ENCODE data around the gene CDH4. TPM values are rescaled to one million over a fixed set of nuclear protein-coding genes. Genes with fewer than 3 reads are reported as not detected.
"Not testable (repeated sequence)": the region's sequence is repeated elsewhere in the genome, so short reads cannot be mapped to it uniquely, and the experiment has no call there.

The CDH4 gene
- total RNA-seq, 4 donors from 2014 or later, result not detected

DNA sequence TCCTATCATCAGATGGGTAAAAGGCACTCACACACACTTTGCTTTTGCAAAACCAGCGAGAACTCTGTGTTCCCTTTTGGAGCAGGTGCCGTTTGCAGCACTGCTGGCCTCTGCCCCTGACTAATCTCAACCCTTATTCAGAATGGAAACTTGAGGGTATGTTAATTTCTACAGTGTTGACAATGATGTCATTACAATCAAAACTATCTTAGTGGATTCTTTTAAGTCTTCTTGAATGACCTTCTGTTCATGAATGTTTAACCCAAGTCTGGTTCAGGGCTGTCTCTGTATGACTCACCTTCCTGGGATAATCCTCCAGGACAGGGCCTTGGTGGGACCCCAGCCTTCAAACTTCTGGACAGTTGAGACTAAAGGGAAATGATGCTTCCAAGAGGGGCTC, 197.9 kb downstream of the CDH4 start:
- intact Hi-C loops (cut with DNase I; ENCODE audit: low total_unique reads) (no loop called here), in situ Hi-C loops (cut with MboI; ENCODE audit: low pct_ligation_motif_present in 1 of 4, low pct_unique_long_range_greater_than_20kb in 1 of 4, low sequenced_read_pairs in 3 of 4) (no loop called here)
- DNase-seq, result no peak
- Histone ChIP-seq H3K4me3 (no peak overlapping the region), H3K9me3 (no peaks in the 10 kb centered on the region), H3K27ac (no peak overlapping the region), H3K36me3 (no peaks in the 10 kb centered on the region), H3K4me1 (no peaks in the 10 kb centered on the region), H3K27me3 (peaks cover 2% of the 10 kb centered on the region)
- no peak for TF ChIP-seq EP300 (IDR thresholded peaks at IDR 0.05; ENCODE audit: low read depth)
- TF ChIP-seq POLR2AphosphoS5 (IDR thresholded peaks at IDR 0.05), result no peak
- no peak for TF ChIP-seq POLR2A (IDR thresholded peaks at IDR 0.05)
- TF ChIP-seq, protein P1, sequence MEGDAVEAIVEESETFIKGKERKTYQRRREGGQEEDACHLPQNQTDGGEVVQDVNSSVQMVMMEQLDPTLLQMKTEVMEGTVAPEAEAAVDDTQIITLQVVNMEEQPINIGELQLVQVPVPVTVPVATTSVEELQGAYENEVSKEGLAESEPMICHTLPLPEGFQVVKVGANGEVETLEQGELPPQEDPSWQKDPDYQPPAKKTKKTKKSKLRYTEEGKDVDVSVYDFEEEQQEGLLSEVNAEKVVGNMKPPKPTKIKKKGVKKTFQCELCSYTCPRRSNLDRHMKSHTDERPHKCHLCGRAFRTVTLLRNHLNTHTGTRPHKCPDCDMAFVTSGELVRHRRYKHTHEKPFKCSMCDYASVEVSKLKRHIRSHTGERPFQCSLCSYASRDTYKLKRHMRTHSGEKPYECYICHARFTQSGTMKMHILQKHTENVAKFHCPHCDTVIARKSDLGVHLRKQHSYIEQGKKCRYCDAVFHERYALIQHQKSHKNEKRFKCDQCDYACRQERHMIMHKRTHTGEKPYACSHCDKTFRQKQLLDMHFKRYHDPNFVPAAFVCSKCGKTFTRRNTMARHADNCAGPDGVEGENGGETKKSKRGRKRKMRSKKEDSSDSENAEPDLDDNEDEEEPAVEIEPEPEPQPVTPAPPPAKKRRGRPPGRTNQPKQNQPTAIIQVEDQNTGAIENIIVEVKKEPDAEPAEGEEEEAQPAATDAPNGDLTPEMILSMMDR (IDR thresholded peaks at IDR 0.05), result no peak
- 58 to 66% methylated on average over 2 of the region's 2 CpGs for WGBS, 2 donors (ENCODE audit: low coverage in 1 of 2)

DNA sequence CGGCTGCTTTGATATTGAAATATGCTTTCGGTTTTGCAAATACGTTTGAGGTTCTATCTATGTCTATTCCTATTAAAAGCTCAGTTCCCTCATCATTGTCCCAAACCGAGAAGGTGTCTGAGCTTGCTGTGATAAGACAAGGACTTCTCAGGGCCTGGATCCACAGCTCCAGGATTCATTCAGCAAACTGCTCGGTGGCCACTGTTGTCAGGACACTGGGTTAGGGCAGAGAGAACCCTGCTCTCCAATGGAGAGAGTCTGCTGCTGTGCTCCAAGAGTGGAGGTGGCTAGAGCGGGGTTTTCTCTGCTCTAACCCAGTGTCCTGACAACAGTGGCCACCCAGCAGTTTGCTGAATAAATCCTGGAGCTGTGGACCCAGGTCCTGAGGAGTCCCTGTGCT, 198.5 kb downstream of the CDH4 start:
- whole genome bisulfite sequencing, 2 donors (ENCODE audit: low coverage in 1 of 2), result 71 to 74% methylated on average over 6 of the region's 6 CpGs
- H3K36me3 ChIP-seq, result no peaks in the 10 kb centered on the region
- TF ChIP-seq POLR2A (IDR thresholded peaks at IDR 0.05) (no peak), POLR2AphosphoS5 (IDR thresholded peaks at IDR 0.05) (no peak)
- no peak overlapping the region for H3K27ac ChIP-seq
- no peaks in the 10 kb centered on the region for H3K4me1 ChIP-seq
- H3K4me3 ChIP-seq, result no peak overlapping the region
- intact Hi-C loops (cut with DNase I; ENCODE audit: low total_unique reads), result no loop called here
- DNase-seq, result no peak
- H3K27me3 ChIP-seq, result peaks cover 2% of the 10 kb centered on the region
- H3K9me3 ChIP-seq, result no peaks in the 10 kb centered on the region
- in situ Hi-C loops (cut with MboI; ENCODE audit: low pct_ligation_motif_present in 1 of 4, low pct_unique_long_range_greater_than_20kb in 1 of 4, low sequenced_read_pairs in 3 of 4), result no loop called here

DNA sequence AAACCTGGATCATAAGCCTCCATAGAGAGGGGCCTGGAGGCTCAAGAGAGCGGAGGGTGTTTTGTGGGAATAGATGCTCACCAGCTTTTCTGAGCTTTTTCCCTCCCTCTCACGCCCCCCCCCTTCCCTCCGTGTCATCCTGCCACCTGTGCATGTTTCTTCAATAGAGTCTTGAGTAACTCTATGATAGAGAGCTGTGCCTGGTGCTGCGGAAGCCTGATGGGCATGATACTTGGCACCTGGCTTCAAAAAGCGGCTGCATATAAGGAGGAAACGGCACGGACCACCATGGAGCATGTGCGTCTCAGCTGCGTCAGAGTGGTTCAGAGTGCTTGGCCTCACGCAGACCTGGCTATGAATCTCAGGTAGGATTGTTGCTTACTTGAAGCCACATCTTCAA, 198.9 kb downstream of the CDH4 start:
- no peaks in the 10 kb centered on the region for H3K4me1 ChIP-seq
- no peaks in the 10 kb centered on the region for H3K36me3 ChIP-seq
- no peak overlapping the region for H3K4me3 ChIP-seq
- TF ChIP-seq POLR2AphosphoS5 (IDR thresholded peaks at IDR 0.05) (no peak), EP300 (IDR thresholded peaks at IDR 0.05; ENCODE audit: low read depth) (no peak), POLR2A (IDR thresholded peaks at IDR 0.05) (no peak)
- TF ChIP-seq, protein P1 (IDR thresholded peaks at IDR 0.05), result no peak
- peaks cover 2% of the 10 kb centered on the region for H3K27me3 ChIP-seq
- no peak for DNase-seq
- no peak overlapping the region for H3K27ac ChIP-seq
- no peaks in the 10 kb centered on the region for H3K9me3 ChIP-seq
- intact Hi-C loops (cut with DNase I; ENCODE audit: low total_unique reads) (no loop called here), in situ Hi-C loops (cut with MboI; ENCODE audit: low pct_ligation_motif_present in 1 of 4, low pct_unique_long_range_greater_than_20kb in 1 of 4, low sequenced_read_pairs in 3 of 4) (no loop called here)
- WGBS, 2 donors (ENCODE audit: low coverage in 1 of 2), result 88% methylated on average over 10 of the region's 10 CpGs; no CpG with 5 or more reads in 1 of the 2 donors

DNA sequence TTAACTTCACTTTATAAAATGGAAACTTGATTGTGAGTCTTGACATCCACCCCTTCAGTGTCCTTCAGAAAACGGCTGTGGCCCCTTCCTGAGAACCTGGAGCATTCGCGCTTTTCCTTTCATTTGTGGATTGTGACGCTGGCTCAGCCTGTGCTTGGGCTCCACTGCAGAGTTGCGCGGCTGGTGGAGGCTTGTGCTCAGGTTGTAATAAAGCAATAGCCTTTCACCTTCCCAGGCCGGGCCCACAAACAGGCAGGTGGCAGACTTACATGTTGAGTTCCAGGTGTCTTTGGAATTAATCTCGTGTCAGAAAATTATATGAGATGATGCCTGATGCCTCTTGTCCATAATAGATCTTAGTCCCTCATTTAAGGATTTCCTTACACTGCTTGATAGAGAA, 199.9 kb downstream of the CDH4 start:
- intact Hi-C loops (cut with DNase I; ENCODE audit: low total_unique reads), result no loop called here
- no peaks in the 10 kb centered on the region for H3K36me3 ChIP-seq
- peaks cover 2% of the 10 kb centered on the region for H3K27me3 ChIP-seq
- no peaks in the 10 kb centered on the region for H3K9me3 ChIP-seq
- WGBS, 2 donors (ENCODE audit: low coverage in 1 of 2), result 66% methylated on average over 8 of the region's 8 CpGs; no CpG with 5 or more reads in 1 of the 2 donors
- no peak overlapping the region for H3K27ac ChIP-seq
- H3K4me3 ChIP-seq, result no peak overlapping the region
- in situ Hi-C loops (cut with MboI; ENCODE audit: low pct_ligation_motif_present in 1 of 4, low pct_unique_long_range_greater_than_20kb in 1 of 4, low sequenced_read_pairs in 3 of 4), result no loop called here
- DNase-seq, result no peak
- no peaks in the 10 kb centered on the region for H3K4me1 ChIP-seq
- no peak for TF ChIP-seq POLR2AphosphoS5 (IDR thresholded peaks at IDR 0.05)
- TF ChIP-seq POLR2A (IDR thresholded peaks at IDR 0.05), result no peak
- no peak for TF ChIP-seq EP300 (IDR thresholded peaks at IDR 0.05; ENCODE audit: low read depth)
- TF ChIP-seq, protein P1 (IDR thresholded peaks at IDR 0.05), result no peak

DNA sequence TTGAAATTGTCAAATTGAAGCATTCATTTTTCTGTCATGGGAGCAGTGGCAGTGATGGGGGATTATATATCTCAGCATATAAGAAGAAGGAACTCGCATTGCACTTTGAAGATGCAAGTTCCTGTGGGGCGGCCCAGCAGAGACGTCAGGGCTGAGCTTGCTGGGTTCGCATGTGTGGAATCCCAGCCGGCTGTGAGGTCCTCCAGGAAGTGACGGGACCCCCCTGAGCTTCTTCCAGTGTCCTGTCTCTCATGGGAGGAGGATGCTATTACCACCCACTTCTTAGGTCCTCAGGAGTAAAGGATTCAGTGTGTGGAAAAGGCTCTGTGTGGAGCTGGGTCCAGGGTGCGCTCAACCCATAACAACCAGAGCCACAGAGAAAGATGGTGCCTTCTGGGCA, 201.2 kb downstream of the CDH4 start:
- in situ Hi-C loops (cut with MboI; ENCODE audit: low pct_ligation_motif_present in 1 of 4, low pct_unique_long_range_greater_than_20kb in 1 of 4, low sequenced_read_pairs in 3 of 4) (no loop called here), intact Hi-C loops (cut with DNase I; ENCODE audit: low total_unique reads) (no loop called here)
- no peak for TF ChIP-seq POLR2A (IDR thresholded peaks at IDR 0.05)
- TF ChIP-seq EP300 (IDR thresholded peaks at IDR 0.05; ENCODE audit: low read depth), result no peak
- no peak for TF ChIP-seq POLR2AphosphoS5 (IDR thresholded peaks at IDR 0.05)
- TF ChIP-seq, protein P1 (IDR thresholded peaks at IDR 0.05), result no peak

DNA sequence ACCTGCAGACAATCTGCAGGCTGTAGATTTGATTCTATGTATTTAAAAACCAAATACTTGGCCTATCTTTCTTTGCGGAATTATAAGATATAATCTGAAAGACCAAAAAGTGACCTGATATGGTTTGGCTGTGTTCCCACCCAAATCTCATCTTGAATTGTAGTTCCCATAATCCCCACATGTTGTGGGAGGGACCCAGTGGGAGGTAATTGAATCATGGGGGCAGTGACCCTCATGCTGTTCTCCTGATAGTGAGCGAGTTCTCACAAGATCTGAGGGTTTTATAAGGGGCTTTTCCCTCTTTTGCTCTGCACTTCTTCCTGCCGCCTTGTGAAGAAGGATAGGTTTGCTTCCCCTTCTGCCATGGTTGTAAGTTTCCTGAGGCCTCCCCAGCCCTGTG, 201.6 kb downstream of the CDH4 start:
- WGBS, 2 donors (ENCODE audit: low coverage in 1 of 2), result 80 to 81% methylated on average over 2 to 3 of the region's 3 CpGs
- in situ Hi-C loops (cut with MboI; ENCODE audit: low pct_ligation_motif_present in 1 of 4, low pct_unique_long_range_greater_than_20kb in 1 of 4, low sequenced_read_pairs in 3 of 4); H3K4me3 ChIP-seq; H3K27ac ChIP-seq; DNase-seq; H3K4me1 ChIP-seq; intact Hi-C loops (cut with DNase I; ENCODE audit: low total_unique reads); H3K9me3 ChIP-seq; H3K36me3 ChIP-seq; H3K27me3 ChIP-seq: not testable (repeated sequence)

More for the DNA sequence above, 201.2 kb downstream of the CDH4 start:
- Histone ChIP-seq H3K9me3 (no peaks in the 10 kb centered on the region), H3K4me1 (no peaks in the 10 kb centered on the region), H3K27me3 (peaks cover 2% of the 10 kb centered on the region), H3K27ac (no peak overlapping the region), H3K4me3 (no peak overlapping the region), H3K36me3 (no peaks in the 10 kb centered on the region)
- no peak for DNase-seq
- 77 to 100% methylated on average over 1 to 7 of the region's 7 CpGs for WGBS, 2 donors (ENCODE audit: low coverage in 1 of 2)
